Myometrial cell (primary cell): ENCODE data around the gene MATCAP1. TPM values are rescaled to one million over a fixed set of nuclear protein-coding genes. Genes with fewer than 3 reads are reported as not detected.

Experiments used
- total RNA-seq: library from RNA; depleted of rRNA; stranded (reverse); fragments of >200 nt; gene quantifications from 2 replicates; pipeline ENCODE4 v1.2.3, GENCODE V29; 2015

Gene MATCAP1
- 4.3 and 15.6 TPM in 2 replicates for total RNA-seq

DNA sequence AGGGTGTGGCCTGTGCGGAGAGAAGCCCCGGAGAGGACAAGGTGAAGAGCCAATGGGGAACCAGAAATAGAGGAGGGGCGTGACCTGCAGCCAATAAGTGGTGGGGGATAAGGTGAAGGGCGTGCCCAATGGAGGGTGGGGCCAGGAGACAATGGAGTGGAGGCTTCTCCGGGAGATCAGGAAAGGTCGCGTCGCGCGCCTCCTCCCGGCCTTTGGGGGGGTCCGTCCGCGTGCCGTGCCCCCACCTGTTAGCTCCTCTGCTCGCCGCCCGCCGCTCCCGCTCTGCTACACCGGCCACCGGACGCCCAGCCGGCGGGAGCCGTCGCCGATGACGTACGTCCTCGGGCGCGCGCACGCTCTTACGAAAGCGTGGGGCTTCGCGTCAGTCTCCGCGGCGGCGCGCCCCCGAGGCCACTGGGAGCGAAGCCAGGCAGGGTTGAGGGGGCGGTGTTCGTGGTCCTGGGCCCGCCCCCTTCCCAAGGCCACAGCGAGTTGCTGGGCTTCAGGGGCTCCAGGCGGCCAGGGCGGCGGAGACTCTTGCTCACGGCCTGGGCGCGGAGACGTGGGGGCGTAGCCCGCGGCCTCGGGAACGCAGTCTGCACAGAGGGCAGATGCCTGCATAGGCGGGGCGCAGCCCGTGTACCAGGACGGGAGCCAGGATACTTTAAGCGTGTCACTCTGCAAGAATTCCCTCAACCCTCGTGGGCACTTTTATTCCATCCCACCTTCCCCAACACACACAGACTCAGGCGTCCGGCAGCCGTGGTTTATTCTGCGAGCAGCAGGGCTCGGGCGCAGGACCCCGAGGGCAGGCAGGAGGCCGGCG, at the start of gene MATCAP1:
MATCAP1 (minus strand) TSS at position 337 of the 826 bp plus-strand sequence. CDS start 3,353 bp downstream, outside the sequence.

DNA sequence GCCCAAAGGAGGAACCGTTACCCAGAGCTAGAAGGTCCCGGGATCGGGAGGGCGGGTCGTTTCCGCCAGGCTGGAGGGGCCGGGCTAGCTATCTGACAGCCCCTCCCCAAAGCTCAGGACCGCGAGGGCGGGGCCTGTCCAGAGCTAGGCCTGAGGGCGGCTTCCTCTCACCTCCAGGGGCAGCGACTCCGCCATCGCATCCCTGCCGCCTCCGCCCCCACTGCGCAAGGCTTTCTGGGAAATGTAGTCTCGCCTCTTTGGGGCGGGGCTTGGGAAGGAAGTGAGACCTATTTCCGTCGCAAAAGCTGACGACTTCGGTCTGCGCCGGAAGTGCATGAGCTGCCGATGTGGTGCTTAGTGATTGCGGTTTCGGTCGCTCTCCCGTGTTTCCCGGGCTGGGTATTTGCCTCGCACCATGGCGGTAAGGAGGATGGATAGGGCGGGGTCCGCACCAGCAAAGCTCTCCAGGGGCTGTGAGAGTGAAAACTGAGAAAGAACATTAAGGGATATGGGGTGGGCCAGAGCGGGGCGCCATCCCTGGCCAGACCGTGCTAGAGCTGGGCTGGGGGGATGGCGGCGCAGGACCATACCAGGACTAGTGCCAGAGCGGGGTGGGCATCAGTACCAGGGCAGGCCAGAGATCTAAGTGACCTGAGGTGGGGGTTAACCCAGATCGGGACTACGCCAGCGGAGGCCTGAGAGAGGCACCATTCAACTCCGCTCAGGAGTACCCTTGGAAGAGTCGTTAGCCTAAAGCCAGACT, 43.2 kb upstream of the MATCAP1 start, which contains the start of gene TMEM208:
TMEM208 (plus strand) TSS at position 327 of the 763 bp plus-strand sequence; CDS start at position 416, 89 bp downstream.

DNA sequence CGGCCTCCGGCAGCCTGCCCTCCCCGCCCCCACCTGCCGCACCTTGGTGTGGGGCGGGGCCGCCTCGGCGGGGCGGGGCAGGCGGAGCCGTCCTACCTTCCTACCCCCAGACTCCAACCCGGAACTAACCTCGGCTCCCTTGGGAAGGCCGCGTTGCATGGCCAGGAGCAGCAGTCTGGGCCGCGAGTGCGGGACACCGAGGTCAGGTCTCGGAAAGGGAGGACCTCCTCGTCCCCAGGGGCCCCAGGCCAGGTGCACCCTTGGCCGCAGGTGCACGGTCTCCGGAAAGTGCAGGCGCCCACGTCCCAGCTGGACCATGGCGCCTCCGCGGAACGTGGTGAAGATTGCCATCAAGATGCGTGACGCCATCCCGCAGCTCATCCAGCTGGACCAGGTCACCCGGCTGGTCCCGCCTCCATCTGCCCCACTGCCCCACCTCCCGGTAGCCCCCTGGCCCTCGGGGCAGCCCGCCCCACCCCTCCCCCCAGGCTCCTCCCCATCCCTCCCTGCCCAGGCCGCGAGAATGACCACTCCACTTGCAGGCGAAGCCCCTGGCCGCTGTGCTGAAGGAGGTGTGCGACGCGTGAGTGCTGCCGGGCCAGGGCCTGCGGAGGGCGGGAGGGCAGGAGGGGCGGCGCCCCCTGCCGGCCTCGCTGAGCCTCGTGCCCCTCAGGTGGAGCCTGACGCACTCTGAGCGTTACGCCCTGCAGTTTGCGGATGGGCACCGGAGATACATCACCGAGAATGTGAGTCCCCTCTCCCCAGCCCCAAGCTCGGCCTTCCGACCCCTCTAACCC, 15.4 kb upstream of the MATCAP1 start, which contains the start of gene ELMO3:
ELMO3 (plus strand) TSS at position 121 of the 797 bp plus-strand sequence; CDS start at position 317, 196 bp downstream.

DNA sequence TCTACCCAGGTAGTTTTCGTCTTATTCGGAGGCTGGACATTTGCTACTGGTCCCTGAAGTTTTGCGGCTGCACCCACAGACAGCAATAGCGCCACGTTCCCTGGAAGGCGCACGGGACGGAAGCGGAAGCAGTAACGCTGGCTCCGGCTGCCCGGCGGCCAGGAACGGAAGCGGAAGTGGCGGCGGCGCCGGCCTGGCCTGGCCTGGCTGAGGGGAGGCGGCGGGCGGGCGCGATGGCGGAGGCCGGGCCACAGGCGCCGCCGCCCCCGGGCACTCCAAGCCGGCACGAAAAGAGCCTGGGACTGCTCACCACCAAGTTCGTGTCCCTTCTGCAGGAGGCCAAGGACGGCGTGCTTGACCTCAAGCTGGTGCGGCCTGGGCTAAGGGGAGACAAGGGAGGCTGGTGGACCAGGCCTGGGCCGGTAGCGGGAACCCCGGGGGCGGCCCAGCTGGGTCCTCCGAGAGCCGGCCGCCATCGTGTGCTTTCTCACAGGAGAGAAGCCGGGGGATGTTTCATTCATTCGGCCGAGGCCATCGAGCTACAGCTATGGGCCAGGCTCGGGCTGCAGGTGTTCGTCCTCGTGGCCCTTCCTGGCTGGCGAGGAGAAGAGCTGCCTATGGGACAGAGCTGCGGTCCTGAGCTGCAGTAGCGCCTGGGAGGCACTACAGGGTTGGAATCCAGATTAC, 8.4 kb upstream of the MATCAP1 start, which contains the start of gene E2F4:
E2F4 (plus strand) TSS at position 161 of the 687 bp plus-strand sequence; CDS start at position 234, 73 bp downstream.

DNA sequence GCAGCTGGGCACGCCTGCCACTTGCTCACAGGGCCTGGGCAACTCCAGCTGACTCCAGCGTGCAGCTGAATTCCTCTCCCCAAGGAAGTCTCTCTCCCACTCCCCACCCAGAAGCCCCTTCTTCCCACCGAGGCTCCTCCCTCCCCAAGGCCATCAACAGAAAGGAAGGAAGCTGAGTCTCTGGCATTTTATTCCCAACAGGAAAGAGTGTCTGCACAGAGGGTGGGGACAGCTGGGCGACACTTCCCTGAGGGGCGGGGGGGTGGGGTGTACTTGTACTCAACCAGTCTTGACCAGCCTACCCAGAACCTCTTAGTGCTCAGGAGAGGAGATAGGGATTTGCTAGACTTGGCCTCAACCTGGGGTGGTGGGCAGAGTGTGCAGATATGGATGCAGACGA, 6.3 kb upstream of the MATCAP1 start, which contains the start of gene EXOC3L1:
EXOC3L1 (minus strand) TSS at position 96 of the 400 bp plus-strand sequence. CDS start 460 bp downstream, outside the sequence.

DNA sequence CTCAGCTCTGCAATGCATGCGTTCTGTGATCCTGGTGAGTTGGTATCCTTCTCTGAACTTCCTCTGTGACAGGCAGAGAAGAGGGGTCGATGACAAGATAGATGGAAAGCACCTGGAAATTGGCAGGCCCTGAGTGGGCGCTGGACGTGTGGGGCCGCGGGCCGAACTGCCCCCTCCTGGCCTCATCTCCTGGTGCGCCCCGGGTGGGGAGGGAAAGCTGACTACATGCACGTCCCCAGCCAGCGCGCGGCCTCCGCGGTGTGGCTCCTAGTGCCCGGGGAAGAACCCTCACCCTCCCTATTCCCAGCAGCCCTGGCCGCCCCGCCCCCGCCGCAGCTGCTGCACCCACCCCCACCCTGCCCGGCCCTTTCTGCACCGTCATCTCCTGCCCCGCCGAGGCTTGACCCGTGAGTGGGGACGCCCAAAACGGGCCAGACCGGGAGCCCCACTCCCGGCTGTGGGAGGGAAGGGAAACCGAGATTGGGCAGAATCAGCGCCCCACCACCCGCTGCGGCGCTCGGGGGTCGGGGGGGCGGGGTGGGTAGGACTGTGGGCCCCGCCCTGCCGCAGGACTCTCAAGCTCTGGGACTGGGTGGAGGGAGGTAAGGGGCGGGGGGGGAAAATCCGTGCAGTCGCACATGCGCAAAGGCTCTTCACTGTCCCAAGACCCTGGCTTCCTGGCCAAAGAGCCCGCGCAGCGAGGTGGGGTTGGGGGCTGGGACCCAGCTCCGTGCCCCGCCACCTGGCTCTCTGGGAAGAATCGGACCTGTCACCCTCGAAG, 13.4 kb downstream of the MATCAP1 start, which contains the start of gene NOL3:
NOL3 (plus strand) TSS at position 371 of the 781 bp plus-strand sequence.

DNA sequence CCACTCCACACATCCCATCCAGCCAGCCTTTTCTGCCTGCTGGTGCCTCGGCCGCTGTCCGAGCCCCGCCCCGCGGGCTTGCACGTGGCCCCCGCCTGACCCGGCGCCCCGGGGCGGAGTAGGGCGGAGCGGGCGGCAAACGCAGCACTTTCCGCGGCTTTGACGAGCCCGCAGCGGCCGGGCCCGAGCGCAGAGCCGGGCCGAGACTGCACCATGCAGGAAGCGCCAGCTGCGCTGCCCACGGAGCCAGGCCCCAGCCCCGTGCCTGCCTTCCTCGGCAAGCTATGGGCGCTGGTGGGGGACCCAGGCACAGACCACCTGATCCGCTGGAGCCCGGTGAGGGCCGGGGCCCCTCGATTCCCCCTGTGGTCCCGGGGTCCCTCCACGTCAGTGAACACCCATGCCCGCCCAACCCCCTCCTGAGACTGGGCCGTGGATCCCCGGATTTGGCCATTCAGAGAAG, 19.1 kb downstream of the MATCAP1 start, which contains the start of gene HSF4:
HSF4 (plus strand) TSS at position 147 of the 463 bp plus-strand sequence; CDS start at position 214, 67 bp downstream.

DNA sequence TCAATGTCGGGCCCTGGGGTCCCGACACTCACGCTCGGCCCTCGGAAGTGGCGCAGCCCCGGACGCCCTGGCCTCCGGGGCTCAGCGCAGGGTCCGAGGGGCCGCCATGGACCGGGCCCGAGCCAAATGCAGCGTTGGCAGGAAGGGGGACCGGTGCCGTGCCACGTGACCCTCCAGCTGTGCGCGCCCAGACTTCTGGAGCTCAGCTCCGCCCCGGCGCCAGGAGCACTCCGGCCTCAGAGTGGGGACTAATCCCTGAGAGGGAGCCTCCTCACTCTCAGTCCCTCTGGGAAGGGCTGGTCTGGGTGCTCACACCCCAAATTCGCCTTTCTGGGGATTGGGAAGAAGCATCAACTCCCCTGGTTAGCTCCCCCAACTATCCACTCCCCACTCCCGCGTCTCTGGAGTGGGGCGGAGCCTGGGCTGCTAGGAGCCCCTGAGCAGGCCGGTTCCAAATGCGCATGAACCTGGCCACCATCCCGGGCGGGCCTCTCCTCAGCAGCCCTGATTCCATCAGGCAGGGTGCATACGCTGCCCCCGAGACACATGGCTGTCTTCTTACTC, 32.8 kb downstream of the MATCAP1 start, which contains the start of gene B3GNT9:
B3GNT9 (minus strand) TSS at position 166 of the 564 bp plus-strand sequence. CDS start 513 bp downstream, outside the sequence.

Other genes starting within 250 kb of the MATCAP1 start
- 143 and 174 TPM in 2 replicates for gene CIAO2B, start 249.6 kb downstream of the MATCAP1 start, total RNA-seq
- gene CES2, start 248.4 kb downstream of the MATCAP1 start, total RNA-seq, result 17.9 and 22.5 TPM in 2 replicates
- gene CES3, start 222.7 kb downstream of the MATCAP1 start, total RNA-seq, result not detected in 2 replicates
- gene CES4A, start 195.4 kb downstream of the MATCAP1 start, total RNA-seq, result 2.5 and 3.2 TPM in 2 replicates
- gene CBFB, start 154.8 kb downstream of the MATCAP1 start, total RNA-seq, result 37.2 and 62.0 TPM in 2 replicates
- 13.5 and 13.8 TPM in 2 replicates for gene PHAF1, start 74.0 kb downstream of the MATCAP1 start, total RNA-seq
- gene B3GNT9, start 33.0 kb downstream of the MATCAP1 start, total RNA-seq, result 37.2 and 42.5 TPM in 2 replicates
- 32.9 and 33.7 TPM in 2 replicates for gene TRADD, start 24.1 kb downstream of the MATCAP1 start, total RNA-seq
- 17.0 and 17.4 TPM in 2 replicates for gene FBXL8, start 24.0 kb downstream of the MATCAP1 start, total RNA-seq
- gene HSF4, start 19.2 kb downstream of the MATCAP1 start, total RNA-seq, result 0.86 and 3.4 TPM in 2 replicates
- gene NOL3, start 13.4 kb downstream of the MATCAP1 start, total RNA-seq, result 16.7 and 22.9 TPM in 2 replicates
- not detected in 2 replicates for gene EXOC3L1, start 6.2 kb upstream of the MATCAP1 start, total RNA-seq
- 89.7 and 95.9 TPM in 2 replicates for gene E2F4, start 8.2 kb upstream of the MATCAP1 start, total RNA-seq
- 0.58 and 1.6 TPM in 2 replicates for gene ELMO3, start 15.2 kb upstream of the MATCAP1 start, total RNA-seq
- gene TMEM208, start 43.2 kb upstream of the MATCAP1 start, total RNA-seq, result 51.3 and 82.9 TPM in 2 replicates
- gene FHOD1, start 63.5 kb upstream of the MATCAP1 start, total RNA-seq, result 24.6 and 36.6 TPM in 2 replicates
- 1.4 and 3.2 TPM in 2 replicates for gene SLC9A5, start 65.0 kb upstream of the MATCAP1 start, total RNA-seq
- 17.3 and 27.3 TPM in 2 replicates for gene PLEKHG4, start 95.6 kb upstream of the MATCAP1 start, total RNA-seq
- gene KCTD19, start 142.8 kb upstream of the MATCAP1 start, total RNA-seq, result under 0.01 TPM in 1 of 2 replicates, not detected in the other
- 0.71 TPM in 1 of 2 replicates, not detected in the other for gene LRRC36, start 142.9 kb upstream of the MATCAP1 start, total RNA-seq
- 0.29 and 3.2 TPM in 2 replicates for gene TPPP3, start 209.5 kb upstream of the MATCAP1 start, total RNA-seq
- gene ZDHHC1, start 232.5 kb upstream of the MATCAP1 start, total RNA-seq, result 7.4 and 8.9 TPM in 2 replicates
- not detected in 2 replicates for gene HSD11B2, start 247.2 kb upstream of the MATCAP1 start, total RNA-seq